IPS DF 4.7 (cell line): ENCODE data around the gene CDKN2A.
"Not testable (repeated sequence)": the region's sequence is repeated elsewhere in the genome, so short reads cannot be mapped to it uniquely, and the experiment has no call there.

Experiments used
- DNase-seq: peaks from one replicate; pipeline ENCODE4 v3.0.0-alpha.2; 2013; ENCODE audit warnings: low spot score; ENCODE audit errors: extremely low read depth

Gene CDKN2A

DNA sequence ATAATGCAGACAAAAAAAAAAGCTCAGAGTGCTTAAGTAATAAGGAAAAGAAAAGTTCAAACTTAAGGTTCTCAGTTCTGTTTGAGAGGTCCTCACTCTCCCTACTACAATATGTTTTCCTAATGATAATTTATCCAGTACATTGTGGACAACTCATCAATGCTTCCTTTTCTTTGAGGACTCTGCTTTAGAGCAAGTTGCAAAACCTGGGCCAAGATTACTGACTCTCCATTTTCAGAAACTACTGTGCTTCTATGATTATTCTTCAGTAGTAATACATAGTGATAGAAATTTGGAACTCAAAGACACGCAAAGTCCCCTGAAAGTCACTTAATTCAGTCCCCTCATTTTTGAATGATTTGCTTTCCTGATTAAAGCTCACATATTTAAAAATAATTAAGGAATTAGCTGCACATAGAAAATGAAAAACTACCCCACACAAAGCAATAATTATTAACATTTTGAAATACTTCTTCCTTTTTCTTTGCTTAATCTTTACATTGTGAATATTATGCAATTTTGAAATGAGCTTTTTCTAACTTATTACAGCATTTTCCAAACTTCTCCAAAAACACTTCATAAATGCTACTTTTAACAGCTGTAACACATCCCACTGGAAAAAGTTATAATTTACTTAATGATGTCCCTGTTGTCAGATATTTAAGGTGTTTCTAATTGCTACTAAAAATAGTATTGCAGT, 11.2 kb downstream of the CDKN2A start:
- no peak for DNase-seq

DNA sequence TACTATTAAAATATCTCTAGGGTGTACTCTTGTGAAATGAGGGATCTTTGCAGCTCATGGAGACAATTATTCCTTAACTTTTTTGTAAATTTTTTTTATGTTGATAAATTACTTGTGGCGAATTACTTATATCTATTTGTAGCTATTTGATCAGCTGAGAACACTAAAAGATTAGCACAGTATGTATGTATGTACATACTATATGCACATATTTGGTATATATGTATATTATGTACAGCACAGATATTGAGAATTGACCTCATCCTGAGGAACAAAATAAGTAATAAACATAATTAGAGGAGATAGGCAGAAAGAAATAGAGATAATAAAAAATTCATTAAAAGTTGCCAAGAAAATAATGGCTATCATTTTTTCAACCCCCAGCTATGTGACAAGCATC, 11.8 kb downstream of the CDKN2A start:
- DNase-seq, result no peak

DNA sequence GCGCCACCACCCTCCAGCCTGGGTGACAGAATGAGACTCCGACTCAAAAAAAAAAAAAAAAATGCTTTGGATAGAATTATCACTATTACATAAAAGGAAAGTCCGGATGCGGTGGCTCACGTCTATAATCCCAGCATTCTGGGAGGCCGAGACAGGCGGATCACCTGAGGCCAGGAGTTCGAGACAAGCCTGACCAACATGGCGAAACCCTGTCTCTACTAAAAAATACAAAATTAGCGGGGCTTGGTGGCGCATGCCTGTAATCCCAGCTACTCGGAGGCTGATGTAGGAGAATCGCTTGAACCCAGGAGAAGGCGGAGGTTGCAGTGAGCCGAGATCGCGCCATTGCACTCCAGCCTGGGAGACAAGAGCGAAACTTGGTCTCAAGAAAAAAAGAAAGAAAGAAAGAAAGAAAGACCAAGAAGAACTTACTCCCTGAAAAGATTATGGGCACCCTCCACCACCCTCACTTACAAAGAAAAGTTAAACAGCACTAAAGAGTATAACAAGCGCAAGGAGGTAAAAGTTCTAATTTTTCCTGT, 17.8 kb downstream of the CDKN2A start:
- no peak for DNase-seq

DNA sequence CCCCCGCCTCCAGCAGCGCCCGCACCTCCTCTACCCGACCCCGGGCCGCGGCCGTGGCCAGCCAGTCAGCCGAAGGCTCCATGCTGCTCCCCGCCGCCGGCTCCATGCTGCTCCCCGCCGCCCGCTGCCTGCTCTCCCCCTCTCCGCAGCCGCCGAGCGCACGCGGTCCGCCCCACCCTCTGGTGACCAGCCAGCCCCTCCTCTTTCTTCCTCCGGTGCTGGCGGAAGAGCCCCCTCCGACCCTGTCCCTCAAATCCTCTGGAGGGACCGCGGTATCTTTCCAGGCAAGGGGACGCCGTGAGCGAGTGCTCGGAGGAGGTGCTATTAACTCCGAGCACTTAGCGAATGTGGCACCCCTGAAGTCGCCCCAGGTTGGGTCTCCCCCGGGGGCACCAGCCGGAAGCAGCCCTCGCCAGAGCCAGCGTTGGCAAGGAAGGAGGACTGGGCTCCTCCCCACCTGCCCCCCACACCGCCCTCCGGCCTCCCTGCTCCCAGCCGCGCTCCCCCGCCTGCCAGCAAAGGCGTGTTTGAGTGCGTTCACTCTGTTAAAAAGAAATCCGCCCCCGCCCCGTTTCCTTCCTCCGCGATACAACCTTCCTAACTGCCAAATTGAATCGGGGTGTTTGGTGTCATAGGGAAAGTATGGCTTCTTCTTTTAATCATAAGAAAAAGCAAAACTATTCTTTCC, 19.3 kb downstream of the CDKN2A start:
- DNase-seq, result no peak

DNA sequence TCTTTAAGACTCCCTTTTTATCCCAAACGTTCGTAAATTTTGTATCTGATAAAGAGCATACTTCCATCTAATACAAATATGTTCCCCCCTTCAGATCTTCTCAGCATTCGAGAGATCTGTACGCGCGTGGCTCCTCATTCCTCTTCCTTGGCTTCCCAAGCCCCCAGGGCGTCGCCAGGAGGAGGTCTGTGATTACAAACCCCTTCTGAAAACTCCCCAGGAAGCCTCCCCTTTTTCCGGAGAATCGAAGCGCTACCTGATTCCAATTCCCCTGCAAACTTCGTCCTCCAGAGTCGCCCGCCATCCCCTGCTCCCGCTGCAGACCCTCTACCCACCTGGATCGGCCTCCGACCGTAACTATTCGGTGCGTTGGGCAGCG, 19.9 kb downstream of the CDKN2A start:
- no peak for DNase-seq

DNA sequence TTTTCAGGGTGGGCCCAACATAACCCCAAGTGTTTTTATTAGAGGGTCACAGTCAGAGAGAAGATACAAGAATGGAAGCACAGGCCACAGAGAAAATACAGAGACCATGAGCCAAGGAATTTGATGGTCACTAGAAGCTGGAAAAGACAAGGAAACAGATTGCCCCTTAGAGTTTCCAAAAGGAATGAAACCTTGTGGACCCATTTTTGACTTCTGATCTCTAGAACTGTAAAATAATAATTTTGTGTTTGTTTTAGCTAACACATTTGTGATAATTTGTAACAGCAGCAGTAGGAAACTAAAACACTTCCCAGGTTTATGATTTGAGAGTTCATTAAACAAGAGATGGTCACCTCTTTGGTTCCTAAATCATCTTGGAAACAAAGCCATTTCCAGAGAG, 21.8 kb downstream of the CDKN2A start:
- no peak for DNase-seq

DNA sequence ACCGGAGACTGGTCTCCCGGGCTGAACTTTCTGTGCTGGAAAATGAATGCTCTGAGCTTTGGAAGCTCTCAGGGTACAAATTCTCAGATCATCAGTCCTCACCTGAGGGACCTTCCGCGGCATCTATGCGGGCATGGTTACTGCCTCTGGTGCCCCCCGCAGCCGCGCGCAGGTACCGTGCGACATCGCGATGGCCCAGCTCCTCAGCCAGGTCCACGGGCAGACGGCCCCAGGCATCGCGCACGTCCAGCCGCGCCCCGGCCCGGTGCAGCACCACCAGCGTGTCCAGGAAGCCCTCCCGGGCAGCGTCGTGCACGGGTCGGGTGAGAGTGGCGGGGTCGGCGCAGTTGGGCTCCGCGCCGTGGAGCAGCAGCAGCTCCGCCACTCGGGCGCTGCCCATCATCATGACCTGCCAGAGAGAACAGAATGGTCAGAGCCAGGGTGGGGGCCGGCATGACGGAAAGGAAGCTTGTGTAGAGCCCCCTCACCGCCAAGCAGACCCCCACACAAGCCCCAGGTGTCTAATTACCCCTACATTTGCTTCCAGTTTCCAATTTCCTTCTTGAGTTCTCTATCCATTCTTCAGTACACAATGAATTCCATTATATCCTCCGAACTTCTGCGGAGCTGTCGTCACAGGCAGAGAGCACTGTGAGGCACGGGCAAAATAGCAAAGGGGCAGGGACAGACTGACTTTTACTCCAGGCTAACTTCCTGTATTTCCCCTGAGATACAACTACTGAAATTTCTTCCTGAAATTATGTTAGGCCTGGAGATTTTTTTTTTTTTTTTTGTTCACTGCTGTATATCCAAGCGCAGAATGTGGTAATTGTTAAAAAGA, 23.2 kb downstream of the CDKN2A start:
- DNase-seq, result no peak

GRCh38 chr9:21969951-21970799, 24.0 kb downstream of the CDKN2A start:
- DNase-seq, result no peak

- no peak for DNase-seq
Measured at GRCh38 chr9:21969011-21969940, 24.9 kb downstream of the CDKN2A start.

GRCh38 chr9:21968331-21969010, 25.7 kb downstream of the CDKN2A start:
- no peak for DNase-seq

DNA sequence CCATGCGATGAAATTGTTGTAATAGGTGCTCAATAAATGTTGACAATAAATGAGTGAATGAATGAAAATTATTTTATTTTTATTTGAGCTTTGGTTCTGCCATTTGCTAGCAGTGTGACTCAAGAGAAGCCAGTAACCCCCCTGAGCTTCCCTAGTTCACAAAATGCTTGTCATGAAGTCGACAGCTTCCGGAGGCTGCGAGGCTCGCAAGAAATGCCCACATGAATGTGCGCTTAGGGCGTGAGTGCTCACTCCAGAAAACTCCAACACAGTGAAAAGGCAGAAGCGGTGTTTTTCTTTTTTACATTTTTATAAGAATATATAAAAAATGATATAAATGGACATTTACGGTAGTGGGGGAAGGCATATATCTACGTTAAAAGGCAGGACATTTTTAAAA, 26.5 kb downstream of the CDKN2A start:
- DNase-seq, result no peak

DNA sequence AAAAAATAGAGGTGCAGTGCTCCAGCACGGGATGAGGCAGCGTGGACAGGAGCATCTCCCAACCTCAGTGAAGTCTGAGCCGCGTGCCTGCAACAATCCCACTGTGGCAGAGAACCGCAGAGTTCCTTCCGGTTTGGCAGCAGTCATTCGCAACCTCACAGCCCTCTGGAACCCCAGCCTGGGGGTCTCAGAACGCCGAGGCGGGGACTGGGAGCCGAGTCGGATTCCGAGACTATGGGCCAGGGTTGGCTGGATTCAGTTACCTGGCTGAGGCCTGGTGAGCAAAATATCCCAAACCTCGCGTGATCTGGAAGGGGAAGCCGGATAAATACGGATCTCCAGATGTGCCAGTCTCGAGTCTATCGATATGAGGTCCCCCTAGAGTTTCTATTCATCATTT, 27.0 kb downstream of the CDKN2A start:
- DNase-seq, result no peak

GRCh38 chr9:21966140-21966851, 27.9 kb downstream of the CDKN2A start:
- no peak for DNase-seq

DNA sequence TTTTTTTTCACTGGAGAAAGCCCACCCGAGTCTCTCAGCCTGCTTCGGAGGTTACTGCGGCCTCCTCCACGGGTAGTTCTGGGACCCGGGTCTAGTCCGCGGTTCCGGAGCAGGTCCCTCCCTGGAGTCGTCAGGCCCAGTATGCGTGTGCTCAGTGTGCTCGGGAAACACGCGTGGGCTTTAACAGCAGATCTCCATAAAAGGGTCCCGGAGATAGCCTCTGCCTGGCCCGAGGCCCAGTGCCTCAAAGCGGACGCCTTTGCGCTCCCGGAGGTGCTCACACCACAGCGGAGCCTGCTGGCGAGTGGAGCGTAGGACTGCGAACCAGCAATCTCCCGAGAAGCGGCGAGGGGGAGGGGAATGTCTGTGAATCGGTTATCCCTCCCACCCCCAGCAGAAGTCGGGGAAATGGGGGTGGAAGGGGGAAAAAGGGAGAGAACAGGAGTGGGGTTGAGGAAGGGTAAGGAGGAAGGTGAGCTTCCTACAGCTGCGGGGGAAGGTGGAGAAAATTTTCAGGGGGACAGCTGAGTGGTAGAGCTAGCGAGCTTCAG, 28.7 kb downstream of the CDKN2A start:
- no peak for DNase-seq

DNA sequence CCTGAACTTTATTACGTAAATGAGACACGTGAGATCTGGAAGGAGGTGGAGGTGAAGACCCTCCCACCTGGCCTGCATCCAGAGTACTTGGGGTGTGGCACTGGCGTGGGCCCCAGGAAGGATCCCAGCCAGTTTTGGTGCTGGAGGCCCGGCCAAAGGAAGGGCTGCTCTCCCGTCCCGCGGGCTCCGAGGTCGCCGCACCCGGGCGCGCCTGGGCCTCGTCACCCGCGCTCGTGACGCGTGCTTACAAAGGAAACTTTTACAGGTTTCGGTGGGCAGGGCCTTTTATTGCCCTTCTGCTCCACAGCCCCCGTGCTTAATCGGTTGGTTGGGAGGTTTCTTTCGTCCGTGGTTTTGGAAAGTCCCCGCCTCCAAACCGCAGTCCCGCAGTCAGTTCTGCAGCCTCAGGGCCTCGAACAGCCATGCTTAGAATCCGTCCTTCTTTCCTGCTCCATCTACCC, 29.2 kb downstream of the CDKN2A start:
- DNase-seq, result no peak

GRCh38 chr9:21961569-21961968, 32.6 kb downstream of the CDKN2A start:
- DNase-seq, result no peak

DNA sequence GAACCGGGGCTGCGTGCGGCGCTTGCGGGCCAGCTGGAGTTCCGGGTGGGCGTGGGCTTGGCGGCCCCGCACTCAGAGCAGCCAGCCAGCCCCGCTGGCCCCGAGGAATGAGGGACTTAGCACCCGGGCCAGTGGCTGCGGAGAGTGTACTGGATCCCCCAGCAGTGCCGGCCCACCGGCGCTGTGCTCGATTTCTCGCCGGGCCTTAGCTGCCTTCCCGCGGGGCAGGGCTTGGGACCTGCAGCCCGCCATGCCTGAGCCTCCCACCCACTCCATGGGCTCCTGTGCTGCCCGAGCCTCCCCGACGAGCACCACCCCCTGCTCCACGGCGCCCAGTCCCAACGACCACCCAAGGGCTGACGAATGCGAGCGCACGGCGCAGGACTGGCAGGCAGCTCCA, 34.9 kb downstream of the CDKN2A start:
- DNase-seq, result not testable (repeated sequence)

- DNase-seq, result no peak
Measured at GRCh38 chr9:21958833-21959232, 35.4 kb downstream of the CDKN2A start.
